GM20000 (cell line): Measurements from ENCODE around the gene CACNB2.

Source experiments
- DNase-seq: peaks from one replicate; pipeline ENCODE4 v3.0.0; 2012; ENCODE audit warnings: low spot score
- TF ChIP-seq, protein P1 (sequence below): IDR thresholded peaks from 2 replicates; pipeline ENCODE4 v1.5.1; 2012; ENCODE audit warnings: mild to moderate bottlenecking, control low read depth; ENCODE audit errors: extremely low read depth, missing control alignments

CACNB2 gene

DNA sequence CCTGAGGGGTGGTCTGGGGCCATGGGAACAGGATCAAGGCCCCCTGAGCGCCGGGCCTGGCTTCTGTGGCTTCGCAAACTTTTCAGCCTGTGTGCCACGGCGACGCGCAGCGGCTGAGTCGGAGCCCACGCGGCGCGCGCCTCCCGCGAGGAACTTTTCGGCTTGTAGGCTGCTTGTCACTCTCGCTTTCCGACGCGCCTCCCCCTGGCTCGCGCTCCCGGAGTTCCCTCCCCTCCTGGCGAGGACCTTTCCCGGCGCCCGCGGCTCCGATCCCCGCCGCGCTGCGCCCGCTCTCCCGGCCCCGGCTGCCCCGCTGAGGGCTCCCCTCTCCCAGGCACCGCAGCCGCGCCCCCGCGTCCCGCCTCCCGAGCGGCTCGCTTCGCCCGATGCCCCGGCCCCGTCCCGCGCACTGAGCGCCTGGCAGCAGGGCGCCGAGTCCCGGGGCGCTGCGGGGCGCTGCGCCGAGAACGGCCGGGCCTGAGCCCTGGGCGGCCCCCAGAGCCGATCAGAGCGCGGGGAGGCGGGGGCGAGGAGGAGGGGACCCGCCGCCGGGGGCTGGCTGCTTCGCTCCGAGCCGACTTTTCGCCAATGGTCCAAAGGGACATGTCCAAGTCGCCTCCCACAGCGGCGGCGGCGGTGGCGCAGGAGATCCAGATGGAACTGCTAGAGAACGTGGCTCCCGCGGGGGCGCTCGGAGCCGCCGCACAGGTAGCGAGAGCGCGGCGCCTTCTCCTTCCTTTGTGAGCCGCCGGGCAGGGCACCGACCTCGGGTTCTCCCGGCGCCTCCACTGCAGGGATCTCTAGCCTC is at the start of gene CACNB2:
CACNB2 (plus strand) TSS at position 276 of the 808 bp plus-strand sequence.
- TF ChIP-seq, protein P1, sequence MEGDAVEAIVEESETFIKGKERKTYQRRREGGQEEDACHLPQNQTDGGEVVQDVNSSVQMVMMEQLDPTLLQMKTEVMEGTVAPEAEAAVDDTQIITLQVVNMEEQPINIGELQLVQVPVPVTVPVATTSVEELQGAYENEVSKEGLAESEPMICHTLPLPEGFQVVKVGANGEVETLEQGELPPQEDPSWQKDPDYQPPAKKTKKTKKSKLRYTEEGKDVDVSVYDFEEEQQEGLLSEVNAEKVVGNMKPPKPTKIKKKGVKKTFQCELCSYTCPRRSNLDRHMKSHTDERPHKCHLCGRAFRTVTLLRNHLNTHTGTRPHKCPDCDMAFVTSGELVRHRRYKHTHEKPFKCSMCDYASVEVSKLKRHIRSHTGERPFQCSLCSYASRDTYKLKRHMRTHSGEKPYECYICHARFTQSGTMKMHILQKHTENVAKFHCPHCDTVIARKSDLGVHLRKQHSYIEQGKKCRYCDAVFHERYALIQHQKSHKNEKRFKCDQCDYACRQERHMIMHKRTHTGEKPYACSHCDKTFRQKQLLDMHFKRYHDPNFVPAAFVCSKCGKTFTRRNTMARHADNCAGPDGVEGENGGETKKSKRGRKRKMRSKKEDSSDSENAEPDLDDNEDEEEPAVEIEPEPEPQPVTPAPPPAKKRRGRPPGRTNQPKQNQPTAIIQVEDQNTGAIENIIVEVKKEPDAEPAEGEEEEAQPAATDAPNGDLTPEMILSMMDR, result no peak
- peak; percentile 23 for DNase-seq

DNA sequence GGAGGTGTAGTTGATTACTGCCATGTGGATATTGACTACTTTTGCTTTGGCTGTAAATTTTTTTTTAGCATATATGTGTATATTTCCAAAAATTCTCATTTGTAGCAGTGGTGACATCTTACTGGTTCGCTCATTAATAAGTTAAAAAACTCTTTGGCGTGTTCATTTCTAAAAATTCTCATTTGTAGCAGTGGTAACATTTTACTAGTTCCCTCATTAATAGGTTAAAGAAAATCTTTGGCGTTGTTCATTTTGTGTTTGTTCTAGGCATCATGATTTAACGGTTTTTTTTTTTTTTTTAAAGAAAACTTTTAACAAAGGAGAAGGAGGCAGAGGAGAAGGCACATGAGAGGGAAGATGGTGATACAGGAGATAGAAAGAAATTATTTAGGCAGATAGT is 45.9 kb upstream of the CACNB2 start:
- DNase-seq, result no peak
- TF ChIP-seq, protein P1, result no peak

GRCh38 chr10:18094793-18095192 is 45.4 kb upstream of the CACNB2 start:
- TF ChIP-seq, protein P1, result no peak
- DNase-seq, result no peak

DNA sequence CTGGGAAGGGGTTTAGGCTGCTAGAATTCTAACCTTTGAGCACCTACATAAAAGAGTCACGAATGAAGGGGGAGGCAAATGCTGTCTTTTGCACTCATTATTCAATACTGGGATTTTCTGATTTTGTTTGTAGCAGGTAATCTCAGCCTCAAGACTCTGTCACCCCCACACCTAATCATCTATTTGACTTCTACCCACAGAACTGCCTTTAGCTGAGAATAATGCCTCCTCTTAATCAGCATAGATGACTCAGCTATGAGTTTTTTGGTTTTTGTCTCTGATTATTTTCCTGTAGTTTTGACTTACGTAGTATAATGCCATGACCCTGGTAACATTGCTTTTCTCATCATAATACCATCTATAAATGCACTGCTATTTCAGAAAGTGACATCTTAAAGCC is 42.7 kb upstream of the CACNB2 start:
- TF ChIP-seq, protein P1, result no peak
- no peak for DNase-seq

- DNase-seq, result no peak
These were observed 42.0 kb upstream of the CACNB2 start for GRCh38 chr10:18098201-18098600.

DNA sequence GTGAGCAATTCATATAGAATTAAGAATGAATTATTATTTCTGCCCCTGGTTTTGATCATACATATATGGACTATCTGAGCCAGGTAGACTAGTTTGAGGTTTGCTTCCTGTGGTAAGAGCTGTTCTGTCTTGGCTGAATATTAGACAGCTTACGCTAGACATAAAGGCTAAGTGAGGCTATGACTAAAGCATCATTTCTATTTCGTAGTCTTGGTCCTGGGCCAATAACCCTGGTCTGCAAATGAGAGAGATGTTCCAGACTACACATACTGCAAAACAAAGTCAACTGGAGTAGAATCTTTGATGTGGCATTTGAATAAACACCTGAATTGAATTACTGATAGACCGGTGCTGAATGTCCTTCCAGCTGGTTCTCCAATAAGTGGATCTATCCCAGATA is 40.8 kb upstream of the CACNB2 start:
- TF ChIP-seq, protein P1, result no peak
- no peak for DNase-seq

More at GRCh38 chr10:18098201-18098600, 42.0 kb upstream of the CACNB2 start:
- TF ChIP-seq, protein P1, result no peak

DNA sequence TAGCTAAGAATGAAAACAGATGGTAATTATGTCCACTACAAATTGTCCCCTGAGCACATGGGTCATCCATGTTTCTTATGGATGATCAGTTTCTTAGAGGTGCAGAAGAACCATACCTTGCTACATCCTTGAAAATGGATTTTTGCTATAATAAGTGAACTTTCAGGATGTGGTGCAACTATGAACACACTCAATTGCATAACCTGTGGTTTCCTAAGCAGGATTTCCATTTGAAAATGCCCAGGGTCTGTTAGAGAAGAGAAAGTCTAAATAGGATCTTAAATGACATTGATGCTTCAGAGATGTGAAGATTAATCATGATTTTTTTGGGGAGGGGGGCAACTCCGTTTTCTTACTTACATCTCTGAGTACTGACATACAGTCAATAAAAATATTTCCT is 39.6 kb upstream of the CACNB2 start:
- TF ChIP-seq, protein P1, result no peak
- DNase-seq, result no peak
